ENCODE results near the gene EPHB1.

GRCh38 chr3:135075157-135075556 lies 280.1 kb downstream of the EPHB1 start:
- TF ChIP-seq CTCF (conservative IDR thresholded peaks at IDR 0.05) (no peak), ZFX (IDR thresholded peaks at IDR 0.05) (no peak)

Data from C4-2B (cell line).